Stimulated activated CD8-positive, alpha-beta memory T cell treated with anti-CD3 and anti-CD28 coated beads, Interleukin-2, amount 100 ng/mL, for 1 hour (primary cell): ENCODE results near the gene CLEC16A.

Experiments
- DNase-seq, 2 donors: peaks; one replicate each; pipeline ENCODE4 v3.0.0-alpha.2; 2020; ENCODE audit warnings: low read depth in 2 of 2

Gene CLEC16A

GRCh38 chr16:11201498-11202259 is 257.3 kb downstream of the CLEC16A start:
- no peak for DNase-seq

GRCh38 chr16:11202260-11203091 is 258.1 kb downstream of the CLEC16A start:
- no peak for DNase-seq

GRCh38 chr16:11203111-11203623 is 258.8 kb downstream of the CLEC16A start:
- DNase-seq, result no peak

GRCh38 chr16:11204513-11205047 is 260.2 kb downstream of the CLEC16A start:
- DNase-seq, result no peak

GRCh38 chr16:11205065-11205699 is 260.8 kb downstream of the CLEC16A start:
- DNase-seq, result no peak

GRCh38 chr16:11205754-11206581 is 261.6 kb downstream of the CLEC16A start:
- DNase-seq, result no peak

- DNase-seq, result no peak
These were observed 263.3 kb downstream of the CLEC16A start for GRCh38 chr16:11207646-11208045.

GRCh38 chr16:11208916-11209665 is 264.7 kb downstream of the CLEC16A start:
- no peak for DNase-seq

- DNase-seq, result no peak
These were observed 265.9 kb downstream of the CLEC16A start for GRCh38 chr16:11210260-11210659.

GRCh38 chr16:11211061-11211976 is 267.0 kb downstream of the CLEC16A start:
- no peak for DNase-seq

GRCh38 chr16:11211977-11212797 is 267.8 kb downstream of the CLEC16A start:
- DNase-seq, result no peak

GRCh38 chr16:11212798-11213196 is 268.4 kb downstream of the CLEC16A start:
- DNase-seq, result no peak

GRCh38 chr16:11213373-11213772 is 269.0 kb downstream of the CLEC16A start:
- no peak for DNase-seq

- no peak for DNase-seq
These were observed 269.4 kb downstream of the CLEC16A start for GRCh38 chr16:11213799-11214198.

- no peak for DNase-seq
These were observed 271.7 kb downstream of the CLEC16A start for GRCh38 chr16:11215935-11216556.

GRCh38 chr16:11217651-11218603 is 273.6 kb downstream of the CLEC16A start:
- no peak for DNase-seq

- DNase-seq, result no peak
These were observed 274.2 kb downstream of the CLEC16A start for GRCh38 chr16:11218604-11218962.
